HG02852 (cell line): ENCODE data around the gene DAAM2.
A peak's percentile ranks its signal among the peaks of the same experiment; 100 is the strongest.

ENCODE experiments used
- ATAC-seq: cut with Tn5 transposase; IDR thresholded peaks from one replicate; pipeline ENCODE4 v1.9.1; 2021; ENCODE audit warnings: mild to moderate bottlenecking, moderate library complexity; ENCODE audit not compliant: unreplicated experiment

DAAM2 gene

GRCh38 chr6:39786649-39787048 is 5.5 kb upstream of the DAAM2 start:
- no peak for ATAC-seq

- no peak for ATAC-seq
These were observed 4.9 kb upstream of the DAAM2 start for GRCh38 chr6:39787322-39787721.

- ATAC-seq = no peak
These were observed 1.4 kb upstream of the DAAM2 start for GRCh38 chr6:39790772-39791171.

- ATAC-seq = no peak
These were observed 865 bp upstream of the DAAM2 start for GRCh38 chr6:39791311-39791710.

- ATAC-seq = no peak
These were observed 619 bp downstream of the DAAM2 start for GRCh38 chr6:39792540-39793450.

GRCh38 chr6:39793516-39793915 is 1.3 kb downstream of the DAAM2 start:
- no peak for ATAC-seq

- ATAC-seq = no peak
These were observed 2.1 kb downstream of the DAAM2 start for GRCh38 chr6:39794231-39794630.

- ATAC-seq = no peak
These were observed 5.6 kb downstream of the DAAM2 start for GRCh38 chr6:39797751-39798150.

- no peak for ATAC-seq
These were observed 8.2 kb downstream of the DAAM2 start for GRCh38 chr6:39800034-39801032.

- no peak for ATAC-seq
These were observed 9.5 kb downstream of the DAAM2 start for GRCh38 chr6:39801456-39802251.

- no peak for ATAC-seq
These were observed 11.7 kb downstream of the DAAM2 start for GRCh38 chr6:39803872-39804271.

GRCh38 chr6:39804466-39805065 is 12.4 kb downstream of the DAAM2 start:
- no peak for ATAC-seq

GRCh38 chr6:39806278-39806677 is 14.1 kb downstream of the DAAM2 start:
- no peak for ATAC-seq

- ATAC-seq = no peak
These were observed 16.2 kb downstream of the DAAM2 start for GRCh38 chr6:39808346-39808745.

- ATAC-seq = no peak
These were observed 16.8 kb downstream of the DAAM2 start for GRCh38 chr6:39808964-39809363.

GRCh38 chr6:39811835-39812345 is 19.7 kb downstream of the DAAM2 start:
- ATAC-seq = no peak

GRCh38 chr6:39812496-39812852 is 20.3 kb downstream of the DAAM2 start:
- no peak for ATAC-seq

- ATAC-seq = peak; percentile 75
These were observed 20.8 kb downstream of the DAAM2 start for GRCh38 chr6:39812853-39813533.

- ATAC-seq = no peak
These were observed 22.1 kb downstream of the DAAM2 start for GRCh38 chr6:39814236-39814635.

GRCh38 chr6:39815356-39815755 is 23.2 kb downstream of the DAAM2 start:
- ATAC-seq = no peak
